C4-2B (cell line): ENCODE data around the gene ICA1L.

Experiments used
- ZFX ChIP-seq: fragments of 450-650 bp; IDR thresholded peaks from 2 replicates; pipeline ENCODE4 v1.6.1; 2017
- TF ChIP-seq, protein P1 (sequence below): fragments of 450-650 bp; conservative IDR thresholded peaks from 2 replicates; pipeline ENCODE4 v1.5.1; 2017; ENCODE audit warnings: mild to moderate bottlenecking

DNA sequence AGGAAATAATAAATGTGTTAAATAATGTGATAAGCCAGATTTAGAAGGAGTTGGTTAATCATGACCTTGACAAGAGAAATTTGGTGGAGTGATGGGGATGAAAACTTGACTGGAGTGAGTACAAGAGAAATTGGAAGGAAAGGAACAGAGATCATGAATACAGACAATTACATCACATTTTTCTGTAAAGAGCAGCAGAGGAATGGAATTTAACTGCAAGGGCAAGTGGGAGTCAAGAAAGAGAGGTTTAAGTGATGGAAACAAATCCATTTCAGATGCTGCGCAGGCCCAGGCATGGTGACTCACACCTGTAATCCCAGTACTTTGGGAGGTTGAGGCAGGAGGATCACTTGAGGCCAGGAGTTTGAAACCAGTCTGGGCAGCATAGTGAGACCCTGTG lies 46.7 kb downstream of the ICA1L start:
- TF ChIP-seq, protein P1, sequence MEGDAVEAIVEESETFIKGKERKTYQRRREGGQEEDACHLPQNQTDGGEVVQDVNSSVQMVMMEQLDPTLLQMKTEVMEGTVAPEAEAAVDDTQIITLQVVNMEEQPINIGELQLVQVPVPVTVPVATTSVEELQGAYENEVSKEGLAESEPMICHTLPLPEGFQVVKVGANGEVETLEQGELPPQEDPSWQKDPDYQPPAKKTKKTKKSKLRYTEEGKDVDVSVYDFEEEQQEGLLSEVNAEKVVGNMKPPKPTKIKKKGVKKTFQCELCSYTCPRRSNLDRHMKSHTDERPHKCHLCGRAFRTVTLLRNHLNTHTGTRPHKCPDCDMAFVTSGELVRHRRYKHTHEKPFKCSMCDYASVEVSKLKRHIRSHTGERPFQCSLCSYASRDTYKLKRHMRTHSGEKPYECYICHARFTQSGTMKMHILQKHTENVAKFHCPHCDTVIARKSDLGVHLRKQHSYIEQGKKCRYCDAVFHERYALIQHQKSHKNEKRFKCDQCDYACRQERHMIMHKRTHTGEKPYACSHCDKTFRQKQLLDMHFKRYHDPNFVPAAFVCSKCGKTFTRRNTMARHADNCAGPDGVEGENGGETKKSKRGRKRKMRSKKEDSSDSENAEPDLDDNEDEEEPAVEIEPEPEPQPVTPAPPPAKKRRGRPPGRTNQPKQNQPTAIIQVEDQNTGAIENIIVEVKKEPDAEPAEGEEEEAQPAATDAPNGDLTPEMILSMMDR = no peak
- no peak for TF ChIP-seq ZFX
